ENCODE measurements around the gene RIPOR3. TPM values are rescaled to one million over a fixed set of nuclear protein-coding genes. Genes with fewer than 3 reads are reported as not detected.
A peak's percentile ranks its signal among the peaks of the same experiment; 100 is the strongest.
"Not testable (repeated sequence)": the region's sequence is repeated elsewhere in the genome, so short reads cannot be mapped to it uniquely, and the experiment has no call there.

RIPOR3 gene
- polyA plus RNA-seq, 1 of the 3 experiments (the other 2 are of a cell fraction): 1.2 TPM

DNA sequence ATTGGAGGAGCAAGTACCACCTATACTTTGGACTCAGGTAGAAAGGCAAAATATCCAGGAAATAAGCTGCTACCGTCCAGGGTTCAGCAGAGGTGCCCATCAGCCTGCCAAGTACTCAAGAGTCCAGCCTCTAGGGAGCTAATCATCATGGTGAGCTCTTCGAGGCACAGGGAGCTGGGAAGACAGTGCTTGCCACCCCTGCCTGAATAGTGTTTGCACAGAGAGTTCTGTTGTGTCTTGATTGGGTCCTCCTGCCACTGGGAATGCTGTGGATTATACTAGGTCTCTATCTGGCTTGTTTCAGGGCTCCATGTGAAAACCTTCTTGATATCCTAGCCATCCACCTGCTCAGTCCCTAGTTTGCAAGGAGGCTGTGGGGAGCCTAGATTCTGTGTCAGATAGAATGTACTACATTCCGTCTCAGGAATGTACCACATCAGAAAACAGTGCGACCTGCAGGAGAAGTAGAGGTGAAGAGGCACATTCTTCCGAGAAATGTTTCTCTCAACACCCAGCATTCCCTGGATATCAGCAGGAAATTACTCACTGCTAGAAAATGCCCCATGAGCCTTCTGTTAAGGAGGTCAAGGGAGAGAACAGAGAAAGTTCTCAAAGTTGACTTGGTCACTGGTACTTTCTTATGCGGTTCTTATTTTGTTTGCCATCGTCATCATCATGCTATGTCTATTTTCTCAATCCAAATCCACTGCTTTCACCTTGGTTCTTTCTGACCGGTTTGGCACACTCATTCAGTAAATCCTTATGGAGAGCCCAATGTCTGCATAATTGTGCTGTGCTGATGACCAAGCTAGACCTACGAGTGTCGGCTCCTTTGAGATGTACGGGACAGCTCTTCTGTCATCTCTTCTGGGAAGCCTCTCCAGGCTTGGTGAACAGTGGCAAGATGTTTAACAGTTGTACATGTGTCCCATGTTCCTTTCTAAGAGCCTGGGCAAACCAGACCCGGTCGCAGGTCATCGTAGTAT lies 150.4 kb downstream of the RIPOR3 start:
- H3K79me2 ChIP-seq (ENCODE audit: insufficient read depth): peaks cover 95% of the 10 kb centered on the region
- peak overlapping the region; percentile 60 to 68; a peak in 3 of 4 replicates for H3K27ac ChIP-seq (ENCODE audit: low read depth in 2 of 2, low read length in 1 of 2)
- CTCF ChIA-PET: no interaction called here
- H3K9me3 ChIP-seq: no peaks in the 10 kb centered on the region
- TF ChIP-seq NRF1 (IDR thresholded peaks at IDR 0.05; ENCODE audit: low read depth, low read length) (no peak), GABPA (IDR thresholded peaks at IDR 0.05; ENCODE audit: low read depth) (no peak), MEF2A (IDR thresholded peaks at IDR 0.05; ENCODE audit: borderline replicate concordance, low read depth) (no peak), TCF12 (IDR thresholded peaks at IDR 0.05) (peak; percentile 68), RXRA (IDR thresholded peaks at IDR 0.05; ENCODE audit: borderline replicate concordance, low read depth) (peak; percentile 92), GATA2 (CRISPR knock-in tag; IDR thresholded peaks at IDR 0.05) (no peak), EP300 (IDR thresholded peaks at IDR 0.05; ENCODE audit: borderline replicate concordance in 1 of 2, low read depth in 1 of 2, low read length in 1 of 2) (peak in 1 of 2 experiments; percentile 53; a peak in 1 of 4 replicates), RFX5 (IDR thresholded peaks at IDR 0.05; ENCODE audit: low read length) (no peak), POLR2AphosphoS5 (IDR thresholded peaks at IDR 0.05; ENCODE audit: low read depth, low read length) (no peak; the same call in 1 of the 2 replicates), TEAD4 (IDR thresholded peaks at IDR 0.05; ENCODE audit: borderline replicate concordance, insufficient read depth) (peak; percentile 84), MXI1 (IDR thresholded peaks at IDR 0.05; ENCODE audit: low read depth, low read length) (no peak), JUND (IDR thresholded peaks at IDR 0.05) (peak; percentile 68), NFIC (IDR thresholded peaks at IDR 0.05; ENCODE audit: borderline replicate concordance) (0 out of 2 replicates have a peak, but pooled peaks have one; percentile 18), FOSL2 (IDR thresholded peaks at IDR 0.05; ENCODE audit: borderline replicate concordance, low read depth) (peak; percentile 79), CTCF (IDR thresholded peaks at IDR 0.05) (peak; percentile 29; the same call in 1 of the 2 replicates)
- TF ChIP-seq, protein P1, sequence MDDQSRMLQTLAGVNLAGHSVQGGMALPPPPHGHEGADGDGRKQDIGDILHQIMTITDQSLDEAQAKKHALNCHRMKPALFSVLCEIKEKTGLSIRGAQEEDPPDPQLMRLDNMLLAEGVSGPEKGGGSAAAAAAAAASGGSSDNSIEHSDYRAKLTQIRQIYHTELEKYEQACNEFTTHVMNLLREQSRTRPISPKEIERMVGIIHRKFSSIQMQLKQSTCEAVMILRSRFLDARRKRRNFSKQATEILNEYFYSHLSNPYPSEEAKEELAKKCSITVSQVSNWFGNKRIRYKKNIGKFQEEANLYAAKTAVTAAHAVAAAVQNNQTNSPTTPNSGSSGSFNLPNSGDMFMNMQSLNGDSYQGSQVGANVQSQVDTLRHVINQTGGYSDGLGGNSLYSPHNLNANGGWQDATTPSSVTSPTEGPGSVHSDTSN (IDR thresholded peaks at IDR 0.05): peak; percentile 40
- TF ChIP-seq, protein P2, sequence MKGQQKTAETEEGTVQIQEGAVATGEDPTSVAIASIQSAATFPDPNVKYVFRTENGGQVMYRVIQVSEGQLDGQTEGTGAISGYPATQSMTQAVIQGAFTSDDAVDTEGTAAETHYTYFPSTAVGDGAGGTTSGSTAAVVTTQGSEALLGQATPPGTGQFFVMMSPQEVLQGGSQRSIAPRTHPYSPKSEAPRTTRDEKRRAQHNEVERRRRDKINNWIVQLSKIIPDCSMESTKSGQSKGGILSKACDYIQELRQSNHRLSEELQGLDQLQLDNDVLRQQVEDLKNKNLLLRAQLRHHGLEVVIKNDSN (IDR thresholded peaks at IDR 0.05; ENCODE audit: borderline replicate concordance, low read depth): no peak
- TF ChIP-seq, protein P3, sequence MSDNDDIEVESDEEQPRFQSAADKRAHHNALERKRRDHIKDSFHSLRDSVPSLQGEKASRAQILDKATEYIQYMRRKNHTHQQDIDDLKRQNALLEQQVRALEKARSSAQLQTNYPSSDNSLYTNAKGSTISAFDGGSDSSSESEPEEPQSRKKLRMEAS (IDR thresholded peaks at IDR 0.05; ENCODE audit: low read depth): 0 out of 2 replicates have a peak, but pooled peaks have one; percentile 21
- DNase-seq: no peak
- no peak overlapping the region for H3K9ac ChIP-seq
- H2AFZ ChIP-seq (ENCODE audit: low read depth): no peak overlapping the region
- H4K20me1 ChIP-seq (ENCODE audit: insufficient read depth): peaks cover 19% of the 10 kb centered on the region
- H3K9me2 ChIP-seq: no peaks in the 10 kb centered on the region
- peaks cover 0 to 3% of the 10 kb centered on the region in 2 experiments for H3K36me3 ChIP-seq (replicated peaks in 1 of 2; ENCODE audit: control insufficient read depth in 1 of 2, insufficient read depth in 2 of 2, low read length in 1 of 2)
- 0 out of 4 replicates have a peak overlapping the region, but pooled peaks of 1 of the 2 experiments have one; percentile 6 for H3K4me3 ChIP-seq (ENCODE audit: low read depth in 2 of 2, low read length in 1 of 2)
- no peaks in the 10 kb centered on the region for H3K27me3 ChIP-seq (ENCODE audit: insufficient read depth)
- peaks cover 18% of the 10 kb centered on the region for H3F3A ChIP-seq (replicated peaks; ENCODE audit: insufficient read depth)
- peaks cover 4 to 16% of the 10 kb centered on the region in 2 experiments for H3K4me1 ChIP-seq (ENCODE audit: control insufficient read depth in 1 of 2, insufficient read depth in 2 of 2, low read depth in 1 of 2, low read length in 1 of 2)
- H3K4me2 ChIP-seq: peak overlapping the region; percentile 46
- 74% methylated on average over 12 of the region's 14 CpGs for WGBS (ENCODE audit: low lambda C conversion rate)
- POLR2A ChIA-PET: no interaction called here

DNA sequence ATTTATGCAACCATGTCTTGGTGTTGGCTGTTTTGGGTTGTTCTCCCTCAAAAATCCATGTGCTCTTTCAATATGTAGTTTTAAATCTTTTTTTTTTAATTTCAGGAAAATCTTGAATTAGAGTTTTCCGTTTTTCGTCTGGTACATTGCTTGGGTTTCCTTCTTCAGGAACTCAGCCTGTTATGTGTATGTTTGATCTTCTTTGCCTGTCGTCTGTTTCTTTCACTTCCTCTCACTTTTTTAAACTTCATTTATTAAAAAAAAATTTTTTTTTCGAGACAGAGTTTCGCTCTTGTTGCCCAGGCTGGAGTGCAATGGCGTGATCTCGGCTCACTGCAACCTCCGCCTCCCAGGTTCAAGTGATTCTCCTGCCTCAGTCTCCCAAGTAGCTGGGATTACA lies 151.5 kb downstream of the RIPOR3 start:
- Histone ChIP-seq H4K20me1 (ENCODE audit: insufficient read depth) (peaks cover 21% of the 10 kb centered on the region), H3K4me1 (ENCODE audit: control insufficient read depth in 1 of 2, insufficient read depth in 2 of 2, low read depth in 1 of 2, low read length in 1 of 2) (peaks cover 4 to 16% of the 10 kb centered on the region in 2 experiments), H3F3A (replicated peaks; ENCODE audit: insufficient read depth) (peaks cover 18% of the 10 kb centered on the region), H3K79me2 (ENCODE audit: insufficient read depth) (peaks cover 95% of the 10 kb centered on the region)
- H3K27me3 ChIP-seq (ENCODE audit: insufficient read depth); H3K27ac ChIP-seq (ENCODE audit: low read depth in 2 of 2, low read length in 1 of 2); H3K9me2 ChIP-seq; H2AFZ ChIP-seq (ENCODE audit: low read depth); DNase-seq; CTCF ChIA-PET; H3K36me3 ChIP-seq (replicated peaks in 1 of 2; ENCODE audit: control insufficient read depth in 1 of 2, insufficient read depth in 2 of 2, low read length in 1 of 2); H3K4me2 ChIP-seq; H3K4me3 ChIP-seq (ENCODE audit: low read depth in 2 of 2, low read length in 1 of 2); H3K9me3 ChIP-seq; POLR2A ChIA-PET; H3K9ac ChIP-seq: not testable (repeated sequence)
- 98% methylated on average over 8 of the region's 8 CpGs for WGBS (ENCODE audit: low lambda C conversion rate)

Data from SK-N-SH (cell line).